NT2/D1 (cell line): Measurements from ENCODE around the gene TTLL5.
"Not testable (repeated sequence)": the region's sequence is repeated elsewhere in the genome, so short reads cannot be mapped to it uniquely, and the experiment has no call there.

ENCODE experiments used
- DNase-seq: peaks from one replicate; pipeline ENCODE4 v3.0.0-alpha.2; 2011; ENCODE audit warnings: low read depth, low spot score
- H3K27me3 ChIP-seq: 2 replicates; pipeline ENCODE4 v1.6.0; 2011; ENCODE audit warnings: mild to moderate bottlenecking; ENCODE audit not compliant: insufficient read length, insufficient read depth
- H3K36me3 ChIP-seq: 2 replicates; pipeline ENCODE4 v1.6.1; 2011; ENCODE audit warnings: mild to moderate bottlenecking, low read length, mixed read lengths; ENCODE audit not compliant: insufficient read depth, insufficient read length
- H3K4me1 ChIP-seq: 2 replicates; pipeline ENCODE4 v1.5.1; 2011; ENCODE audit not compliant: insufficient read depth, insufficient read length
- H3K4me3 ChIP-seq: 2 replicates; pipeline ENCODE4 v1.5.1; 2011; ENCODE audit warnings: low read depth; ENCODE audit not compliant: insufficient read length
- H3K9ac ChIP-seq: 2 replicates; pipeline ENCODE4 v1.6.0; 2011; ENCODE audit warnings: low read depth; ENCODE audit not compliant: insufficient read length
- H3K9me3 ChIP-seq: 2 replicates; pipeline ENCODE4 v1.5.1; 2011; ENCODE audit warnings: mild to moderate bottlenecking, low read length; ENCODE audit not compliant: insufficient read depth
- SUZ12 ChIP-seq: IDR thresholded peaks from 2 replicates; pipeline ENCODE4 v1.6.1; 2011; ENCODE audit not compliant: insufficient read length, insufficient read depth; ENCODE audit errors: extremely low read depth
- YY1 ChIP-seq: IDR thresholded peaks from 2 replicates; pipeline ENCODE4 v1.6.1; 2011; ENCODE audit not compliant: insufficient read length, insufficient read depth
- ZNF274 ChIP-seq: IDR thresholded peaks from 2 replicates; pipeline ENCODE4 v1.6.1; 2011; ENCODE audit warnings: mild to moderate bottlenecking, low read depth, low read length

The TTLL5 gene

GRCh38 chr14:75685910-75686309 is 24.9 kb downstream of the TTLL5 start:
- no peaks in the 10 kb centered on the region for H3K9me3 ChIP-seq
- H3K4me1 ChIP-seq: no peaks in the 10 kb centered on the region
- no peak for TF ChIP-seq YY1
- TF ChIP-seq SUZ12: no peak
- no peak for TF ChIP-seq ZNF274
- H3K4me3 ChIP-seq: no peak overlapping the region
- H3K9ac ChIP-seq: no peak overlapping the region
- no peak for DNase-seq
- H3K27me3 ChIP-seq: no peaks in the 10 kb centered on the region
- H3K36me3 ChIP-seq: peaks cover 34% of the 10 kb centered on the region

GRCh38 chr14:75689012-75689411 is 28.0 kb downstream of the TTLL5 start:
- H3K9ac ChIP-seq: no peak overlapping the region
- H3K27me3 ChIP-seq: no peaks in the 10 kb centered on the region
- TF ChIP-seq ZNF274 (no peak), YY1 (no peak), SUZ12 (no peak)
- peaks cover 37% of the 10 kb centered on the region for H3K36me3 ChIP-seq
- H3K4me3 ChIP-seq: no peak overlapping the region
- H3K9me3 ChIP-seq: peaks cover 2% of the 10 kb centered on the region; the same call in 1 of the 2 replicates
- no peaks in the 10 kb centered on the region for H3K4me1 ChIP-seq
- no peak for DNase-seq

- no peaks in the 10 kb centered on the region for H3K27me3 ChIP-seq
- H3K9me3 ChIP-seq: peaks cover 8% of the 10 kb centered on the region; the same call in 1 of the 2 replicates
- no peaks in the 10 kb centered on the region for H3K4me1 ChIP-seq
- no peak overlapping the region for H3K4me3 ChIP-seq
- TF ChIP-seq ZNF274 (no peak), YY1 (no peak), SUZ12 (no peak)
- H3K36me3 ChIP-seq: peaks cover 39% of the 10 kb centered on the region
- DNase-seq: no peak
- H3K9ac ChIP-seq: no peak overlapping the region
Observed at GRCh38 chr14:75690010-75690409, 29.0 kb downstream of the TTLL5 start.

- H3K9me3 ChIP-seq, H3K9ac ChIP-seq, H3K27me3 ChIP-seq, H3K4me3 ChIP-seq, H3K4me1 ChIP-seq, DNase-seq: not testable (repeated sequence)
- H3K36me3 ChIP-seq: peaks cover 55% of the 10 kb centered on the region
Observed at GRCh38 chr14:75695025-75695424, 34.0 kb downstream of the TTLL5 start.

- Histone ChIP-seq H3K4me3 (no peak overlapping the region), H3K36me3 (peaks cover 52% of the 10 kb centered on the region), H3K9me3 (peaks cover 10% of the 10 kb centered on the region; the same call in 1 of the 2 replicates), H3K27me3 (no peaks in the 10 kb centered on the region), H3K9ac (no peak overlapping the region), H3K4me1 (no peaks in the 10 kb centered on the region)
- no peak for TF ChIP-seq YY1
- no peak for TF ChIP-seq SUZ12
- no peak for TF ChIP-seq ZNF274
- DNase-seq: no peak
Observed at GRCh38 chr14:75697386-75697785, 36.3 kb downstream of the TTLL5 start.

GRCh38 chr14:75697918-75698317 is 36.9 kb downstream of the TTLL5 start:
- H3K27me3 ChIP-seq: no peaks in the 10 kb centered on the region
- H3K4me3 ChIP-seq: no peak overlapping the region
- H3K4me1 ChIP-seq: no peaks in the 10 kb centered on the region
- H3K9me3 ChIP-seq: peaks cover 10% of the 10 kb centered on the region; the same call in 1 of the 2 replicates
- peaks cover 48% of the 10 kb centered on the region for H3K36me3 ChIP-seq
- DNase-seq: no peak
- TF ChIP-seq YY1 (no peak), ZNF274 (no peak), SUZ12 (no peak)
- H3K9ac ChIP-seq: no peak overlapping the region

GRCh38 chr14:75699331-75699730 is 38.3 kb downstream of the TTLL5 start:
- TF ChIP-seq ZNF274 (no peak), YY1 (no peak), SUZ12 (no peak)
- DNase-seq: no peak
- peaks cover 42% of the 10 kb centered on the region for H3K36me3 ChIP-seq
- H3K9me3 ChIP-seq: peaks cover 4% of the 10 kb centered on the region; the same call in 1 of the 2 replicates
- H3K4me1 ChIP-seq: no peaks in the 10 kb centered on the region
- no peak overlapping the region for H3K4me3 ChIP-seq
- no peak overlapping the region for H3K9ac ChIP-seq
- no peaks in the 10 kb centered on the region for H3K27me3 ChIP-seq

GRCh38 chr14:75700295-75700694 is 39.2 kb downstream of the TTLL5 start:
- Histone ChIP-seq H3K4me3 (no peak overlapping the region), H3K4me1 (no peaks in the 10 kb centered on the region), H3K9ac (no peak overlapping the region), H3K27me3 (no peaks in the 10 kb centered on the region), H3K36me3 (peaks cover 48% of the 10 kb centered on the region), H3K9me3 (no peaks in the 10 kb centered on the region)
- no peak for DNase-seq
- no peak for TF ChIP-seq ZNF274
- TF ChIP-seq YY1: no peak
- no peak for TF ChIP-seq SUZ12
